HFF-Myc (cell line): ENCODE data around the gene KRTAP5-3.

ENCODE experiments used
- DNase-seq: peaks from one replicate; pipeline ENCODE4 v3.0.0-alpha.2; 2011; ENCODE audit warnings: low read depth; ENCODE audit errors: extremely low read depth
- H3K4me3 ChIP-seq: replicated peaks from 2 replicates; pipeline ENCODE4 v1.5.1; 2011; ENCODE audit warnings: low read depth, mild to moderate bottlenecking, control low read depth, low read length
- CTCF ChIP-seq: IDR thresholded peaks from 2 replicates; pipeline ENCODE4 v1.5.1; 2012; ENCODE audit warnings: mild to moderate bottlenecking, low read depth, low read length, control low read depth; ENCODE audit errors: missing control alignments

KRTAP5-3 gene

GRCh38 chr11:1563149-1563638 is 45.1 kb downstream of the KRTAP5-3 start:
- TF ChIP-seq CTCF = no peak
- H3K4me3 ChIP-seq = no peak overlapping the region
- no peak for DNase-seq

GRCh38 chr11:1562469-1563148 is 45.7 kb downstream of the KRTAP5-3 start:
- TF ChIP-seq CTCF = no peak
- no peak for DNase-seq
- H3K4me3 ChIP-seq = no peak overlapping the region

GRCh38 chr11:1561955-1562354 is 46.3 kb downstream of the KRTAP5-3 start:
- TF ChIP-seq CTCF = no peak
- DNase-seq = no peak
- no peak overlapping the region for H3K4me3 ChIP-seq

- DNase-seq = no peak
- H3K4me3 ChIP-seq = no peak overlapping the region
- no peak for TF ChIP-seq CTCF
These were observed 47.0 kb downstream of the KRTAP5-3 start for GRCh38 chr11:1561266-1561665.

- TF ChIP-seq CTCF = no peak
- DNase-seq = no peak
- no peak overlapping the region for H3K4me3 ChIP-seq
These were observed 47.5 kb downstream of the KRTAP5-3 start for GRCh38 chr11:1560649-1561251.

GRCh38 chr11:1560002-1560648 is 48.1 kb downstream of the KRTAP5-3 start:
- no peak for DNase-seq
- H3K4me3 ChIP-seq = no peak overlapping the region
- no peak for TF ChIP-seq CTCF
